Astrocyte (in vitro differentiated cells and primary cell): ENCODE measurements around the gene VWA5B1. TPM values are rescaled to one million over a fixed set of nuclear protein-coding genes. Genes with fewer than 3 reads are reported as not detected.

Experiments
- DNase-seq: peaks from one replicate; pipeline ENCODE4 v3.0.0-alpha.2; 2010; ENCODE audit warnings: low read depth
- FAIRE-seq: peaks from 2 replicates; lab custom pipeline; 2011; peaks lifted over from hg19 to GRCh38; lab: Jason Lieb, UNC
- H2AFZ ChIP-seq: 2 replicates; pipeline ENCODE4 v1.6.0; 2012; ENCODE audit warnings: low read depth, low read length, inconsistent platforms
- H3K27ac ChIP-seq: 2 replicates; pipeline ENCODE4 v1.5.1; 2011; ENCODE audit warnings: low read depth, low read length, inconsistent platforms
- H3K27me3 ChIP-seq: 2 replicates; pipeline ENCODE4 v1.6.0; 2011; ENCODE audit warnings: low read length, inconsistent platforms; ENCODE audit not compliant: insufficient read depth
- H3K36me3 ChIP-seq: 2 replicates; pipeline ENCODE4 v1.5.1; 2011; ENCODE audit warnings: low read length, inconsistent platforms; ENCODE audit not compliant: insufficient read depth
- H3K4me1 ChIP-seq: 2 replicates; pipeline ENCODE4 v1.5.1; 2011; ENCODE audit warnings: low read length, inconsistent platforms; ENCODE audit not compliant: insufficient read depth
- H3K4me2 ChIP-seq: 2 replicates; pipeline ENCODE4 v1.6.0; 2012; ENCODE audit warnings: low read length, inconsistent platforms
- H3K4me3 ChIP-seq: 2 replicates; pipeline ENCODE4 v1.5.1; 2011; ENCODE audit warnings: low read depth, mild to moderate bottlenecking, low read length, inconsistent platforms; ENCODE audit not compliant: insufficient read depth
- H3K79me2 ChIP-seq: 2 replicates; pipeline ENCODE4 v1.6.0; 2012; ENCODE audit warnings: mild to moderate bottlenecking, low read length, inconsistent platforms; ENCODE audit not compliant: insufficient read depth
- H3K9ac ChIP-seq: 2 replicates; pipeline ENCODE4 v1.6.0; 2012; ENCODE audit warnings: mild to moderate bottlenecking, low read length, inconsistent platforms
- H3K9me3 ChIP-seq: 2 replicates; pipeline ENCODE4 v1.5.1; 2012; ENCODE audit warnings: low read depth, mild to moderate bottlenecking, low read length, inconsistent platforms; ENCODE audit not compliant: insufficient read depth
- H4K20me1 ChIP-seq: 2 replicates; pipeline ENCODE4 v1.6.0; 2012; ENCODE audit warnings: low read length, inconsistent platforms; ENCODE audit not compliant: insufficient read depth
- H3K27ac Mint-ChIP-seq: one replicate; pipeline ENCODE4 v1.8.0; 2021; ENCODE audit warnings: mild to moderate bottlenecking, mixed read lengths; ENCODE audit not compliant: unreplicated experiment
- H3K27me3 Mint-ChIP-seq: one replicate; pipeline ENCODE4 v1.8.0; 2021; ENCODE audit warnings: low read depth, mixed read lengths; ENCODE audit not compliant: unreplicated experiment
- H3K36me3 Mint-ChIP-seq: one replicate; pipeline ENCODE4 v1.8.0; 2021; ENCODE audit warnings: low read depth, mixed read lengths; ENCODE audit not compliant: unreplicated experiment
- H3K4me1 Mint-ChIP-seq: one replicate; pipeline ENCODE4 v1.8.0; 2021; ENCODE audit warnings: low read depth, mixed read lengths; ENCODE audit not compliant: unreplicated experiment
- H3K4me3 Mint-ChIP-seq: one replicate; pipeline ENCODE4 v1.8.0; 2021; ENCODE audit warnings: mild to moderate bottlenecking, moderate library complexity, mixed read lengths; ENCODE audit not compliant: unreplicated experiment
- H3K9me3 Mint-ChIP-seq: one replicate; pipeline ENCODE4 v1.8.0; 2021; ENCODE audit warnings: mild to moderate bottlenecking, mixed read lengths; ENCODE audit not compliant: unreplicated experiment
- CTCF ChIP-seq: IDR thresholded peaks from 2 replicates; pipeline ENCODE4 v1.5.1; 2011; ENCODE audit warnings: low read depth, mild to moderate bottlenecking, inconsistent platforms, low read length, moderate library complexity; ENCODE audit not compliant: insufficient read depth
- EZH2 ChIP-seq: IDR thresholded peaks from 2 replicates; pipeline ENCODE4 v1.6.1; 2012; ENCODE audit warnings: mild to moderate bottlenecking, low read length, inconsistent platforms; ENCODE audit not compliant: insufficient read depth
- total RNA-seq: library from RNA; stranded (reverse); gene quantifications from 2 replicates; pipeline ENCODE4 v1.2.1, GENCODE V29; 2021

Gene VWA5B1
- total RNA-seq, 1 donor from 2014 or later = not detected

- no peaks in the 10 kb centered on the region for H3K36me3 ChIP-seq
- TF ChIP-seq EZH2 (no peak), CTCF (no peak)
- Mint-ChIP-seq H3K9me3 (peaks cover 9% of the 10 kb centered on the region), H3K27ac (no peak overlapping the region), H3K27me3 (peaks cover 36% of the 10 kb centered on the region), H3K36me3 (no peaks in the 10 kb centered on the region), H3K4me1 (peaks cover 10% of the 10 kb centered on the region), H3K4me3 (no peak overlapping the region)
- H2AFZ ChIP-seq = no peak overlapping the region
- H3K27ac ChIP-seq = no peak overlapping the region
- no peak for DNase-seq
- H3K9me3 ChIP-seq = peaks cover 2% of the 10 kb centered on the region
- no peak for FAIRE-seq
- peaks cover 6% of the 10 kb centered on the region for H3K27me3 ChIP-seq
- no peaks in the 10 kb centered on the region for H3K79me2 ChIP-seq
- no peaks in the 10 kb centered on the region for H4K20me1 ChIP-seq
- H3K4me2 ChIP-seq = no peak overlapping the region
- peaks cover 18% of the 10 kb centered on the region for H3K4me1 ChIP-seq
- no peak overlapping the region for H3K9ac ChIP-seq
- no peak overlapping the region for H3K4me3 ChIP-seq
These were observed 15.3 kb upstream of the VWA5B1 start for GRCh38 chr1:20275319-20275925.

DNA sequence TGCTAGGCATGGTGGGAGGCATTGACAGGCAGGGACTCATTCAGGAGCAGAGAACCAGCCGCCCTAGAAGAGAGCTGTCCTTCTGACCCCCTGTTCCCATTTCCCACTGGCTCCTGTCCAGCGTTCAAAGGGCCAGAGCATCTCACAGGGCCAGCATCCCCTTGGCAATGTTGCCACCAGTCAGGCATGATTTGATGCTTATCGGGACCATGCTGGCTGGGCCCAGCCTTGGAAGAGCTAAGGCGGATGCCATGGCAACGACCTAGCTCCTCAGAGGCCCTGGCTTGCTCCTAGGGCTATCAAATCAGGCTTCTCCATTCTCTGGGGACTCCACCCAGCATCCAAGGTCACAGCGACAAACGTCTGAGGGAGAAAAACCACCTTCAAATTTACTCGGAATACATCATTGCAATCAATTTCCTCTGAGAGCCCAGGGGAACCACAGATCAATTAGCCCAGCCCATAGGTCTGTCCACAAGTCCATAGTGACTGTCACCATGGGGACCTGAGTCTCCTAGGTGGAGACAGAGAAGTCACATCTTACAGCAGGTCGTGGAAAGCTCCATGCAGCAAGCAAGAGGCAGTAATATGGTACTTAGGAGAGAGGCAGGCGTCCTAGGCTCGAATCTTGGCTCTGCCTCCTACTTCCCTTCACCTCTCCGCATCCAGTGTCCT, 14.1 kb upstream of the VWA5B1 start:
- Histone ChIP-seq H3K27ac (no peak overlapping the region), H3K9me3 (peaks cover 2% of the 10 kb centered on the region), H3K4me2 (no peak overlapping the region), H2AFZ (no peak overlapping the region), H3K9ac (no peak overlapping the region), H4K20me1 (no peaks in the 10 kb centered on the region), H3K36me3 (no peaks in the 10 kb centered on the region), H3K4me1 (peaks cover 22% of the 10 kb centered on the region), H3K79me2 (no peaks in the 10 kb centered on the region), H3K27me3 (peaks cover 6% of the 10 kb centered on the region), H3K4me3 (no peak overlapping the region)
- H3K4me1 Mint-ChIP-seq = peaks cover 14% of the 10 kb centered on the region
- no peak overlapping the region for H3K4me3 Mint-ChIP-seq
- no peaks in the 10 kb centered on the region for H3K36me3 Mint-ChIP-seq
- H3K9me3 Mint-ChIP-seq = peaks cover 4% of the 10 kb centered on the region
- TF ChIP-seq CTCF = no peak
- TF ChIP-seq EZH2 = no peak
- no peak overlapping the region for H3K27ac Mint-ChIP-seq
- peaks cover 28% of the 10 kb centered on the region for H3K27me3 Mint-ChIP-seq
- FAIRE-seq (no peak), DNase-seq (no peak)

DNA sequence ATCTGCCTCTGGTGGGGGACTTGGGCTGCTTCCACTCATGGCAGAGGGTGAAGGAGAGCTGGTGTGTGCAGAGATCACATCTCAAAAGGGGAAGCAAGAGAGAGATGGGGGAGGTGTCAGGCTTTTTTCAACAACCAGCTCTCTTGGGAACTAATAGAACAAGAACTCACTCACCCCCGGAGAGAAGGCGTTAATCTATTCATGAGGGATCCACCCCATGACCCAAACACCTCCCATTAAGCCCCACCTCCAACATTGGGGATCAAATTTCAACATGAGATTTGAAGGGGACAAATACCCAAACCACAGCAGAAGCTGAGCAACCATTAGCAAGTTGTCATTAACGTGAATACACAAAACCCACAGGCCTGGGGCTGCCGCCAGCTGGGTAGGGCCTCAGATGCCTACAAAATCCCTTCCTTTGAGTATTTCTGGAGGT, 12.0 kb upstream of the VWA5B1 start:
- no peaks in the 10 kb centered on the region for H3K27me3 ChIP-seq
- H3K9ac ChIP-seq = no peak overlapping the region
- no peaks in the 10 kb centered on the region for H4K20me1 ChIP-seq
- H2AFZ ChIP-seq = peak overlapping the region; percentile 14
- Mint-ChIP-seq H3K36me3 (no peaks in the 10 kb centered on the region), H3K4me3 (no peak overlapping the region), H3K27ac (no peak overlapping the region), H3K9me3 (peaks cover 7% of the 10 kb centered on the region), H3K27me3 (peaks cover 20% of the 10 kb centered on the region), H3K4me1 (peaks cover 24% of the 10 kb centered on the region)
- H3K4me3 ChIP-seq = no peak overlapping the region
- H3K36me3 ChIP-seq = no peaks in the 10 kb centered on the region
- peak overlapping the region; percentile 55 for H3K4me2 ChIP-seq
- no peaks in the 10 kb centered on the region for H3K79me2 ChIP-seq
- TF ChIP-seq EZH2 (no peak), CTCF (no peak)
- peaks cover 2% of the 10 kb centered on the region for H3K9me3 ChIP-seq
- DNase-seq (peak; percentile 66), FAIRE-seq (no peak)
- H3K4me1 ChIP-seq = peaks cover 26% of the 10 kb centered on the region
- H3K27ac ChIP-seq = peak overlapping the region; percentile 57
